Measurements from ENCODE around the gene BARD1. TPM values are rescaled to one million over a fixed set of nuclear protein-coding genes. Genes with fewer than 3 reads are reported as not detected.

Gene BARD1
- total RNA-seq, 2 experiments from 2014 or later: 60.7 to 64.9 TPM

DNA sequence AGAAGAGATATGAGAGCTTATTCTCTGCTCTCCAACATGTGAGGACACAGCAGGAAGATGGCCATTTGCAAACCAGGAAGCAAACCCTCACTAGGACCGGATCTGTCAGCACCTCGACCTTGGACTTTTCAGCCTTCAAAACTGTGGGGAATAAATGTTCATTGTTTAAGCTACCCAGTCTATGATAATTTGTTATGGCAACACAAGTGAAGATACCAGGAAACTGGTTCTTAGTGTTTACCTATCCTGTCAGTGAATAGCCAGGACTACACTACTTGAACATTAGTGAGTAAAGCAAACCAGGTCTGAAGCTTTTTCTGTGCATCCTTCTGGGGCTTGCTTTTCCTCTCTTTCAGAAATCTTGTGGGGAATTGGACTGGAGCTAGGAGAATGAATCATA lies 44.4 kb upstream of the BARD1 start:
- no peaks in the 10 kb centered on the region for H3K36me3 ChIP-seq (ENCODE audit: insufficient read depth, low read length)
- H3K27ac ChIP-seq (ENCODE audit: low read depth, low read length, poor library complexity, severe bottlenecking): no peak overlapping the region
- H3K4me2 ChIP-seq (ENCODE audit: low read length): no peak overlapping the region
- H3K4me3 ChIP-seq (ENCODE audit: low read depth, low read length, poor library complexity, severe bottlenecking): no peak overlapping the region
- CTCF ChIA-PET (ENCODE audit: unreplicated experiment): no interaction called here
- POLR2A ChIA-PET: interaction anchor here (0.8 kb wide), 1 partner anchor 45 kb away, joined by 3 read pairs; the partner anchor contains the start of gene BARD1
- DNase-seq (ENCODE audit: low spot score): no peak
- intact Hi-C loops (cut with micrococcal nuclease; ENCODE audit: unreplicated experiment): no loop called here
- H4K20me1 ChIP-seq (ENCODE audit: insufficient read depth, low read length): no peaks in the 10 kb centered on the region
- H3K4me1 ChIP-seq (ENCODE audit: insufficient read depth, low read length, poor library complexity, severe bottlenecking): no peaks in the 10 kb centered on the region
- TF ChIP-seq EZH2phosphoT487 (IDR thresholded peaks at IDR 0.05; ENCODE audit: borderline replicate concordance, low read depth, low read length): no peak
- TF ChIP-seq, protein P1, sequence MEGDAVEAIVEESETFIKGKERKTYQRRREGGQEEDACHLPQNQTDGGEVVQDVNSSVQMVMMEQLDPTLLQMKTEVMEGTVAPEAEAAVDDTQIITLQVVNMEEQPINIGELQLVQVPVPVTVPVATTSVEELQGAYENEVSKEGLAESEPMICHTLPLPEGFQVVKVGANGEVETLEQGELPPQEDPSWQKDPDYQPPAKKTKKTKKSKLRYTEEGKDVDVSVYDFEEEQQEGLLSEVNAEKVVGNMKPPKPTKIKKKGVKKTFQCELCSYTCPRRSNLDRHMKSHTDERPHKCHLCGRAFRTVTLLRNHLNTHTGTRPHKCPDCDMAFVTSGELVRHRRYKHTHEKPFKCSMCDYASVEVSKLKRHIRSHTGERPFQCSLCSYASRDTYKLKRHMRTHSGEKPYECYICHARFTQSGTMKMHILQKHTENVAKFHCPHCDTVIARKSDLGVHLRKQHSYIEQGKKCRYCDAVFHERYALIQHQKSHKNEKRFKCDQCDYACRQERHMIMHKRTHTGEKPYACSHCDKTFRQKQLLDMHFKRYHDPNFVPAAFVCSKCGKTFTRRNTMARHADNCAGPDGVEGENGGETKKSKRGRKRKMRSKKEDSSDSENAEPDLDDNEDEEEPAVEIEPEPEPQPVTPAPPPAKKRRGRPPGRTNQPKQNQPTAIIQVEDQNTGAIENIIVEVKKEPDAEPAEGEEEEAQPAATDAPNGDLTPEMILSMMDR (conservative IDR thresholded peaks at IDR 0.05; ENCODE audit: low read length): no peak
- no peaks in the 10 kb centered on the region for H3K9me2 ChIP-seq (ENCODE audit: insufficient read depth, low read length)
- no peak overlapping the region for H2AFZ ChIP-seq (ENCODE audit: low read length)
- no peaks in the 10 kb centered on the region for H3K79me2 ChIP-seq (ENCODE audit: insufficient read depth, low read depth, low read length)
- BruUV-seq (replicated peaks): no TSS peak
- no peaks in the 10 kb centered on the region for H3K9me3 ChIP-seq (ENCODE audit: low read length)

DNA sequence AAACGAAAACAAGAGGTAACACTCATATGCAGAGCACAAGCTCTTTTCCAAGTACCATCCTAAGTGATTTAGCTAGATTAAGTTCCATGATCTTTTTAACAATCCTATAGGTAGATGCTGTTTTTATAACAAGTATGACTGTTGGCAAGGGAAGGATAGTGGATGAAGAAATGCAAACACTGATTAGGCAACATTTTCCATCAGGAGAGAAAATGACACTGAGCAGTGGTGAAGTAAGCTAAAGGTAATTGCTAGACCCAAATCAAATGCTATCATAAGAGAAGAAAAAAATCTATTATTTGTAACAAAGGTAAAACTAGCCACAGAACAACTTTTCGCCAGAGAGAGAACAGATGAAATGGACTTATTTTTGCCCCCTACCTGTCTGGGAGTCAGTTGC lies 34.3 kb upstream of the BARD1 start:
- no peak overlapping the region for H3K4me2 ChIP-seq (ENCODE audit: low read length)
- no TSS peak for BruUV-seq (replicated peaks)

DNA sequence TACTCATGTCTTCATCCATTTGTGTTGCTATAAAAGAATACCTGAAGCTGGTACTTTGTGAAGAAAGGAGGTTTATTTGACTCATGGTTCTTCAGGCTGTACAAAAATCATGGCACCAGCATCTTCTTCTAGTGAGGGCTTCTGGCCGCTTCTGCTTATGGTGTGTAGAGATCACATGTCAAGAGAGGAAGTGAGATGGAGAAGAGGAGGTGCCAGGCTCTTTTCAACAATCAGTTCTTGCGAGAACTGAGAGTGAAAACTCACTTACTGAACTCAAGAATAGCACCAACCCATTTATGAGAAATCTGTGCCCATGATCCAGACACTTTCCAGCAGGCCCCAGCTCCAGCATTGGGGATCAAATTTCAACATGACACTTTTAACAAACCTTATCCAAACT lies 30.0 kb upstream of the BARD1 start:
- CTCF ChIA-PET (ENCODE audit: unreplicated experiment): no interaction called here
- no peaks in the 10 kb centered on the region for H4K20me1 ChIP-seq (ENCODE audit: insufficient read depth, low read length)
- H3K9me2 ChIP-seq (ENCODE audit: insufficient read depth, low read length): no peaks in the 10 kb centered on the region
- TF ChIP-seq, protein P1 (conservative IDR thresholded peaks at IDR 0.05; ENCODE audit: low read length): no peak
- no peak for TF ChIP-seq EZH2phosphoT487 (IDR thresholded peaks at IDR 0.05; ENCODE audit: borderline replicate concordance, low read depth, low read length)
- no peak overlapping the region for H3K4me2 ChIP-seq (ENCODE audit: low read length)
- H3K4me3 ChIP-seq (ENCODE audit: low read depth, low read length, poor library complexity, severe bottlenecking): no peak overlapping the region
- intact Hi-C loops (cut with micrococcal nuclease; ENCODE audit: unreplicated experiment): no loop called here
- H3K36me3 ChIP-seq (ENCODE audit: insufficient read depth, low read length): peaks cover 11% of the 10 kb centered on the region; the same call in 1 of the 2 replicates
- no peak overlapping the region for H3K27ac ChIP-seq (ENCODE audit: low read depth, low read length, poor library complexity, severe bottlenecking)
- H3K9me3 ChIP-seq (ENCODE audit: low read length): no peaks in the 10 kb centered on the region; the same call in 1 of the 2 replicates
- BruUV-seq (replicated peaks): no TSS peak
- no peak overlapping the region for H2AFZ ChIP-seq (ENCODE audit: low read length)
- POLR2A ChIA-PET: interaction anchor here (0.8 to 1.6 kb wide), 3 partner anchors 9 to 29 kb away, joined by 3 to 4 read pairs (median 4); no protein-coding TSS in a partner anchor
- DNase-seq (ENCODE audit: low spot score): peak; percentile 9
- H3K4me1 ChIP-seq (ENCODE audit: insufficient read depth, low read length, poor library complexity, severe bottlenecking): no peaks in the 10 kb centered on the region
- no peaks in the 10 kb centered on the region for H3K79me2 ChIP-seq (ENCODE audit: insufficient read depth, low read depth, low read length)

More for the DNA sequence above, 34.3 kb upstream of the BARD1 start:
- H4K20me1 ChIP-seq (ENCODE audit: insufficient read depth, low read length): no peaks in the 10 kb centered on the region
- no peaks in the 10 kb centered on the region; the same call in 1 of the 2 replicates for H3K9me3 ChIP-seq (ENCODE audit: low read length)
- no peaks in the 10 kb centered on the region for H3K79me2 ChIP-seq (ENCODE audit: insufficient read depth, low read depth, low read length)
- H3K4me1 ChIP-seq (ENCODE audit: insufficient read depth, low read length, poor library complexity, severe bottlenecking): no peaks in the 10 kb centered on the region
- peaks cover 11% of the 10 kb centered on the region; the same call in 1 of the 2 replicates for H3K36me3 ChIP-seq (ENCODE audit: insufficient read depth, low read length)
- no peak overlapping the region for H2AFZ ChIP-seq (ENCODE audit: low read length)
- no peaks in the 10 kb centered on the region for H3K9me2 ChIP-seq (ENCODE audit: insufficient read depth, low read length)
- no peak overlapping the region for H3K27ac ChIP-seq (ENCODE audit: low read depth, low read length, poor library complexity, severe bottlenecking)
- CTCF ChIA-PET (ENCODE audit: unreplicated experiment): no interaction called here
- no peak overlapping the region for H3K4me3 ChIP-seq (ENCODE audit: low read depth, low read length, poor library complexity, severe bottlenecking)
- TF ChIP-seq, protein P1 (conservative IDR thresholded peaks at IDR 0.05; ENCODE audit: low read length): no peak
- no peak for TF ChIP-seq EZH2phosphoT487 (IDR thresholded peaks at IDR 0.05; ENCODE audit: borderline replicate concordance, low read depth, low read length)
- intact Hi-C loops (cut with micrococcal nuclease; ENCODE audit: unreplicated experiment): no loop called here
- no peak for DNase-seq (ENCODE audit: low spot score)
- POLR2A ChIA-PET: no interaction called here

Data from OCI-LY7 (cell line).